Measurements from ENCODE around the gene HOXB4. TPM values are rescaled to one million over a fixed set of nuclear protein-coding genes. Genes with fewer than 3 reads are reported as not detected.

The HOXB4 gene
- total RNA-seq, 2 experiments from 2014 or later: 7.8 TPM

- Mint-ChIP-seq H3K27ac (no peak overlapping the region), H3K4me3 (peak overlapping the region; percentile 22), H3K9me3 (ENCODE audit: low read depth) (no peaks in the 10 kb centered on the region), H3K36me3 (no peaks in the 10 kb centered on the region), H3K4me1 (peaks cover 37% of the 10 kb centered on the region), H3K27me3 (peaks cover 95% of the 10 kb centered on the region)
- CTCF ChIA-PET: interaction anchor here (0.7 to 0.8 kb wide), 3 partner anchors 11 to 16 kb away, joined by 3 to 4 read pairs (median 3); partner anchors contain the start of gene HOXB3
- ATAC-seq (no peak), DNase-seq (no peak)
Measured at GRCh38 chr17:48603959-48604769, 26.0 kb upstream of the HOXB4 start.

DNA sequence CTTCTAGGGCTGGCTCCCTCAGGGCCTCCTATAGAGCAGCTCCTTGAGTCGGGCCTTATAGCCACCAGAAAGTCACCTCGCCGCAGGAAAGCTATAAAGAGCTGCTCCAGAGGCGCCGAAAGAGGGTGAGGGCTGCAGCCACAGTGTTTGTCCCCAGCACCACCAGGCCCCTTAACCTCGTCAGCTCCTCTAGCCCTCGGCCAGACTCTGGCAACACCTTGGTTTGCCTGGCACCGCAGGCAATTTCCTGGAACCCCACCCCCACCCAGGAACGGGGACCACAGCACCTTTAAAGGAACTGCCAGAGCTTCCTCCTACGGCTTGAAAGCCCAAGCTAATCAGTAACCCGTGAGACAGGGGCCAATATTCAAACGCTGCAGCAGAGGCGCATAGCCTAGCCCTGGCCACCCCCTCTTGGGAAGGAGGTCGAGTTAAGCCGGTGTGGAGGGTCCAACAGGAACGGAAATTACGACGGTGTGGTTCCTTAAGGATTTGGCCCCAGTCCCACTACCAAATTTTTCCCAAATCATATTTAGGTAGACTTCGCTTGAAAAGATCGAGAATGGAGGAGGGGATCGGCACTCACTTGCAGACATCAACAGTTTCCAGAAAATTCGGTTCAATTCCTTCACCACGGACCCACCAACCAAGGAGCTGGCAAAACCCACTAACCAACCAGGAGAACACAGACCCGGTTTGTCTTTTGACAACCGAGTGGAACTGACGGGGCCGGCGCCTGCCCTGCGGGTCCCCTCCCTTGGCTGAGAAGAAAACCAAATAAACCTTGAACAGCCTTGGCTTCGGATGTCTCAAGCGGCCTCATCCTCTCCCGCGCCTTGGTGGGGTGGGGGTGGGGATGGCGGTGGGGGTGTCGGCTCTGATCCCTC lies 23.6 kb upstream of the HOXB4 start:
- ATAC-seq: no peak

GRCh38 chr17:48601207-48601538 lies 23.0 kb upstream of the HOXB4 start:
- H3K27me3 Mint-ChIP-seq: peaks cover 96% of the 10 kb centered on the region
- CTCF ChIA-PET: interaction anchor here (0.9 to 2.6 kb wide), 10 partner anchors 9 to 583 kb away, joined by 3 to 11 read pairs (median 4); partner anchors contain the start of gene PRAC2
- H3K36me3 Mint-ChIP-seq: no peaks in the 10 kb centered on the region
- no peak overlapping the region for H3K4me3 Mint-ChIP-seq
- ATAC-seq (no peak), DNase-seq (no peak)
- H3K9me3 Mint-ChIP-seq (ENCODE audit: low read depth): no peaks in the 10 kb centered on the region
- H3K27ac Mint-ChIP-seq: no peak overlapping the region
- peaks cover 51% of the 10 kb centered on the region for H3K4me1 Mint-ChIP-seq

More for the DNA sequence above, 23.6 kb upstream of the HOXB4 start:
- peaks cover 45% of the 10 kb centered on the region for H3K4me1 Mint-ChIP-seq
- H3K27me3 Mint-ChIP-seq: peaks cover 96% of the 10 kb centered on the region
- no peak overlapping the region for H3K4me3 Mint-ChIP-seq
- H3K36me3 Mint-ChIP-seq: no peaks in the 10 kb centered on the region
- H3K9me3 Mint-ChIP-seq (ENCODE audit: low read depth): no peaks in the 10 kb centered on the region
- no peak overlapping the region for H3K27ac Mint-ChIP-seq
- no peak for DNase-seq
- CTCF ChIA-PET: interaction anchor here (0.6 to 2.6 kb wide), 14 partner anchors 8 to 734 kb away, joined by 3 to 11 read pairs (median 4); partner anchors contain the start of gene PRAC2

DNA sequence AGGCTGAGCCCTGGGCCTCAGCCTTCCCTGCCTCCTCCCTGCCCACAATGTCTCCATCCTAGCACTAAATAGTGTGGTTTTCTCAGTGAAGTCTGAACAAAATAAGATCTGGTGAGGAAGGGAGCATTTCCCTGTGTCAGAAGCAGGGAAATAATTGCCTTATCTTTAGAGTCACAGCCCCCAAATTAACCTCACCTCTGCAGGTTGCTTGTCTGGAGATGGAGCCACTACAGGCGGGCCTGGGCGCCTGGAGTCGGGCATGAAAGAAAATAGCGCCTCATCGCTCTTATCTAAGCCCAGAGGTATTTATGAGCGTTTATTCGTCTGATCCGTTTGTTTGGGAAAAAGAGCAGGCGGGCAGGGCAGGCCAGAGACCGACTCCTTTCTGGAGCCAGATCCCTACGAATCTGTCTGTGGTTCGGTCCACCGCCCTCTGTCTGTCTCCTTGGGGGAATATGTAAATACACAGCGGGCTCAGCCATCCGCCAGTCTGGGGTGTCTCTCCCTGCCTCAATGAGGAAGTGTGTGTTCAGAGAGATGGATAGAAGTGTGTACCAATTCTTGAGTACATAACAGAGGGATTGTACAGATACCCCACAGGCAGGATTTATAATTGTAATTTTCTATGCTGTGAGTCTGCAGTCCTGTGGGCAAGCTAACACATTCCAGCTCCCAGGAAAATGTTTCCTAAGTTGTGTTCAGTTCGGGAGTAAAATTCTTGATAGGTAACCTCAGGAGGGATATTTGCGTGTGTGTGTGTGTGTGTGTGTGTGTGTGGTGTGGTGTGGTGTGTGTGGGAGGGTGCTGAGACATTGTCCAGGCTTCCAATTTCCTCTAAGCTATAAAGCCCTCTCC lies 22.3 kb upstream of the HOXB4 start:
- CTCF ChIA-PET: interaction anchor here (1.1 to 2.6 kb wide), 8 partner anchors 10 to 582 kb away, joined by 3 to 11 read pairs (median 4); partner anchors contain the start of gene PRAC2
- Mint-ChIP-seq H3K4me3 (no peak overlapping the region), H3K27ac (no peak overlapping the region), H3K36me3 (no peaks in the 10 kb centered on the region), H3K9me3 (ENCODE audit: low read depth) (no peaks in the 10 kb centered on the region), H3K4me1 (peaks cover 54% of the 10 kb centered on the region), H3K27me3 (peaks cover 96% of the 10 kb centered on the region)
- no peak for ATAC-seq
- DNase-seq: no peak

GRCh38 chr17:48599354-48599753 lies 21.2 kb upstream of the HOXB4 start:
- CTCF ChIA-PET: interaction anchor here (0.9 to 2.6 kb wide), 3 partner anchors 12 to 292 kb away, joined by 3 to 7 read pairs (median 4); no protein-coding TSS in a partner anchor
- ATAC-seq (no peak), DNase-seq (no peak)
- Mint-ChIP-seq H3K4me3 (no peak overlapping the region), H3K9me3 (ENCODE audit: low read depth) (no peaks in the 10 kb centered on the region), H3K27ac (no peak overlapping the region), H3K36me3 (no peaks in the 10 kb centered on the region), H3K4me1 (peaks cover 46% of the 10 kb centered on the region), H3K27me3 (peaks cover 89% of the 10 kb centered on the region)

DNA sequence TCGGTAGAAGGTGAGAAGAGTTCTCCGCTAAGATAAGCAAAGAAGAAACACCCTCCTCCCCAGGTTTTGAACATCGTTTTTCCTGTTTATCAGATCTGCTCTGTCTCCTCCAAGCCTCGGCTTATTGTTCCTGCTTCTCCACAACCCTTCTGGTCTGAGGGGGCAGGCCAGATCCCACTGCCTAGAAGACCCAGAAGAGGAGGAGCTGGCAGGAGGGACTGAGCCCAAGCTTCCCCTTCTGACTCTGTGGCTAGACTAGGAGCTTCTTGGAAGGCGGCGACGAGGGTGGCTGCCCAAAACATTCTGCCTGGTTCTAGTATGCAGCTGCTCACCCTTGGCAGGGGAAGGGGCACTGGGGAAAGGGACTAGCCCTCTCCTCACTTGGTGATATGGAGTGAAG lies 20.6 kb upstream of the HOXB4 start:
- H3K9me3 Mint-ChIP-seq (ENCODE audit: low read depth): no peaks in the 10 kb centered on the region

GRCh38 chr17:48597778-48598631 lies 19.9 kb upstream of the HOXB4 start:
- peak; percentile 52 for ATAC-seq
- Mint-ChIP-seq H3K27ac (no peak overlapping the region), H3K9me3 (ENCODE audit: low read depth) (no peaks in the 10 kb centered on the region), H3K36me3 (no peaks in the 10 kb centered on the region), H3K4me3 (peak overlapping the region; percentile 63), H3K27me3 (peaks cover 87% of the 10 kb centered on the region), H3K4me1 (peaks cover 46% of the 10 kb centered on the region)
- CTCF ChIA-PET: interaction anchor here (1.0 kb wide), 1 partner anchor 46 kb away, joined by 3 read pairs; no protein-coding TSS in a partner anchor
- DNase-seq: peak; percentile 61

More for the DNA sequence above, 20.6 kb upstream of the HOXB4 start:
- Mint-ChIP-seq H3K27ac (no peak overlapping the region), H3K27me3 (peaks cover 89% of the 10 kb centered on the region), H3K4me3 (no peak overlapping the region), H3K4me1 (peaks cover 47% of the 10 kb centered on the region), H3K36me3 (no peaks in the 10 kb centered on the region)
- CTCF ChIA-PET: interaction anchor here (0.9 to 1.3 kb wide), 3 partner anchors 11 to 80 kb away, joined by 3 to 4 read pairs (median 3); no protein-coding TSS in a partner anchor
- DNase-seq: no peak
- no peak for ATAC-seq

- Mint-ChIP-seq H3K27me3 (peaks cover 87% of the 10 kb centered on the region), H3K4me3 (peak overlapping the region; percentile 63), H3K36me3 (no peaks in the 10 kb centered on the region), H3K4me1 (peaks cover 44% of the 10 kb centered on the region), H3K27ac (no peak overlapping the region), H3K9me3 (ENCODE audit: low read depth) (no peaks in the 10 kb centered on the region)
- DNase-seq: no peak
- no peak for ATAC-seq
- CTCF ChIA-PET: interaction anchor here (5.9 kb wide), 1 partner anchor 11 kb away, joined by 40 read pairs; the partner anchor contains the start of gene HOXB7
Measured at GRCh38 chr17:48597528-48597777, 19.3 kb upstream of the HOXB4 start.

DNA sequence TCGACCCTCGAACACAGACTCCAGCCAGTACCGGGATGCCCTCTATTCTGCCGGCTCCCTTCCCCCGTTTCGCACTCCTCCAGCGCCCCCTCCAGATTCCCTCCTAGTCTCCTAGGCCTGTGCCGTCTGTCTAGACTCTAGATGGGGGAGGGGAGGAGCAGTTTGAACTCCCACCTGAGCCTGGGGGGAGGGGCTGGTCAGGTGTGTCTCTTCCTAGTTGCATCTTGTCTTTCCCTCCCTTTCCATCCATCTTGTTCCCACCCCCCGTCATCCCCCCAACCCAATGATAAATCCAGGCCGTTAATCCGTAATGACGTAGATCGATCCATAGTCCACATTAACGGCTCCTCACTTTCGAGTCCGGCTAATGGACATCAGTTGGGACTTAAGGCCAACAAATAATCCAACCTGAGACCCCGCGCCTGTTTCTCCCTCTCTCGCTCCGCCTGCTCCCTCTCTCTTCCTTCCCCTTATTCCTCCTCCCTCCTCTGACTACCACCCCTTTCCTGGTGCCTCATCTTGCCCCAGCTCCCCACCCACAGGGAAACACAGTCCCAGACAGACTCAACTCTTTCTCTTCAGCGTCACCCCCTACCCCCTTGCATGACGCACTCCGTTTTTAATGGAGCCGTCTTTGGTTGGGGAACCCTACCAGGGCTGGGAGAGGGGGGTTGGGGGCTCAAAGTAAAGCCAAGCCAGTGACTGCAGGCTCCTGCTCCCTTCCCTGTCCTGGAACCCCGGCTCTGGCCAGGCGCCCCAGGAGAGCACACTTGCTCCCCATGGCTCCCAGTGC lies 18.8 kb upstream of the HOXB4 start:
- Mint-ChIP-seq H3K36me3 (no peaks in the 10 kb centered on the region), H3K4me3 (peak overlapping the region; percentile 63), H3K27me3 (peaks cover 87% of the 10 kb centered on the region), H3K27ac (no peak overlapping the region), H3K4me1 (peaks cover 43% of the 10 kb centered on the region), H3K9me3 (ENCODE audit: low read depth) (no peaks in the 10 kb centered on the region)
- CTCF ChIA-PET: interaction anchor here (0.8 to 5.9 kb wide), 8 partner anchors 9 to 522 kb away, joined by 3 to 40 read pairs (median 4); partner anchors contain the start of gene HOXB7
- ATAC-seq (no peak), DNase-seq (no peak)

DNA sequence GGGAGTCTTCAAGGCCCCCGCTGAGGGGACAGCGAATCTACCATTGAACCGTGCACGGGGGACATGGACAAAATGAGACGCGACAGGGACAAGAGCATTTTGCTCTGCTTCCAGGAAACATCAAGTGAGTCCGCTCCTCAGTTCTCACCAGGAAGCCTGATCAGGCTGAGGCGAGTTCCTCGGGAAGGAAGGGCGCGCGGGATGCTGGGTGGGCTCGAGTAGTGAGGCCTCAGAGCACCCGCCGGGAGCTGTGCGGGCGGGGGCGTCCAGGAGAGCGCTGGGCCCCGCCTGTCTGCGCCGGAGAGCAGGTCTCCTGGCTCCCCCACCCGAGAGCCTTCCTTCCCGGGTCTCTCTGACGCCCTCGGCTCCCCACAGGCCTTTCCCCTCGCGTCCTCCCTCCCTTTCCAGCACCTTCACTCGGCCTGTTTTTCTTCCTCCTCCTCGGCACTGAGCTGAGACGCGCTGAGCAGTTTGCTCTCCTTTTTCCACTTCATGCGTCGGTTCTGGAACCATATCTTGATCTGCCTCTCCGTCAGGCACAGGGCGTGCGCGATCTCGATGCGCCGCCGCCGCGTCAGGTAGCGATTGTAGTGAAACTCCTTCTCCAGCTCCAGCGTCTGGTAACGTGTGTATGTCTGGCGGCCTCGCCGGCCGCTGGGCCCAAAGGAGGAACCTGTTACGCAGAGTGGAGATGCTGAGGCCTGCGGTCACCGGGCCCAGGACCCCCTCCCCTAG lies 18.0 kb upstream of the HOXB4 start:
- Mint-ChIP-seq H3K4me3 (peak overlapping the region; percentile 63), H3K36me3 (no peaks in the 10 kb centered on the region), H3K4me1 (peaks cover 35% of the 10 kb centered on the region), H3K9me3 (ENCODE audit: low read depth) (no peaks in the 10 kb centered on the region), H3K27me3 (peaks cover 87% of the 10 kb centered on the region), H3K27ac (no peak overlapping the region)
- ATAC-seq (peak; percentile 24), DNase-seq (peak; percentile 59)
- CTCF ChIA-PET: interaction anchor here (0.7 to 5.9 kb wide), 10 partner anchors 8 to 521 kb away, joined by 3 to 40 read pairs (median 4); partner anchors contain the start of gene HOXB7
